HG02981 (cell line): ENCODE measurements around the gene GBX2.
"Not testable (repeated sequence)": the region's sequence is repeated elsewhere in the genome, so short reads cannot be mapped to it uniquely, and the experiment has no call there.

Source experiments
- ATAC-seq: cut with Tn5 transposase; IDR thresholded peaks from one replicate; pipeline ENCODE4 v1.9.1; 2021; ENCODE audit warnings: mild to moderate bottlenecking, moderate library complexity; ENCODE audit not compliant: unreplicated experiment

The GBX2 gene

GRCh38 chr2:236157815-236158498, 10.2 kb downstream of the GBX2 start:
- ATAC-seq = no peak

GRCh38 chr2:236157366-236157765, 10.8 kb downstream of the GBX2 start:
- ATAC-seq = no peak

GRCh38 chr2:236156860-236157194, 11.4 kb downstream of the GBX2 start:
- ATAC-seq = no peak

- no peak for ATAC-seq
These were observed 11.9 kb downstream of the GBX2 start for GRCh38 chr2:236156095-236156859.

GRCh38 chr2:236155406-236155805, 12.8 kb downstream of the GBX2 start:
- ATAC-seq = no peak

- ATAC-seq = no peak
These were observed 21.8 kb downstream of the GBX2 start for GRCh38 chr2:236146436-236146835.

GRCh38 chr2:236143811-236144210, 24.4 kb downstream of the GBX2 start:
- no peak for ATAC-seq

- ATAC-seq = not testable (repeated sequence)
These were observed 26.6 kb downstream of the GBX2 start for GRCh38 chr2:236141616-236142015.

- ATAC-seq = no peak
These were observed 31.1 kb downstream of the GBX2 start for GRCh38 chr2:236137066-236137465.

- ATAC-seq = no peak
These were observed 31.6 kb downstream of the GBX2 start for GRCh38 chr2:236136538-236136937.

GRCh38 chr2:236133410-236134012, 34.7 kb downstream of the GBX2 start:
- no peak for ATAC-seq

GRCh38 chr2:236131073-236131692, 37.0 kb downstream of the GBX2 start:
- ATAC-seq = no peak

GRCh38 chr2:236130349-236130998, 37.7 kb downstream of the GBX2 start:
- no peak for ATAC-seq

GRCh38 chr2:236129935-236130334, 38.3 kb downstream of the GBX2 start:
- no peak for ATAC-seq

GRCh38 chr2:236128321-236128720, 39.9 kb downstream of the GBX2 start:
- no peak for ATAC-seq

GRCh38 chr2:236127010-236127409, 41.2 kb downstream of the GBX2 start:
- ATAC-seq = no peak

GRCh38 chr2:236125541-236125940, 42.6 kb downstream of the GBX2 start:
- ATAC-seq = no peak

- no peak for ATAC-seq
These were observed 43.8 kb downstream of the GBX2 start for GRCh38 chr2:236124182-236124893.

- no peak for ATAC-seq
These were observed 44.5 kb downstream of the GBX2 start for GRCh38 chr2:236123716-236124115.

- ATAC-seq = no peak
These were observed 46.0 kb downstream of the GBX2 start for GRCh38 chr2:236122236-236122635.

- no peak for ATAC-seq
These were observed 46.6 kb downstream of the GBX2 start for GRCh38 chr2:236121546-236121945.
